ENCODE results near the gene ADAP1.

The ADAP1 gene

DNA sequence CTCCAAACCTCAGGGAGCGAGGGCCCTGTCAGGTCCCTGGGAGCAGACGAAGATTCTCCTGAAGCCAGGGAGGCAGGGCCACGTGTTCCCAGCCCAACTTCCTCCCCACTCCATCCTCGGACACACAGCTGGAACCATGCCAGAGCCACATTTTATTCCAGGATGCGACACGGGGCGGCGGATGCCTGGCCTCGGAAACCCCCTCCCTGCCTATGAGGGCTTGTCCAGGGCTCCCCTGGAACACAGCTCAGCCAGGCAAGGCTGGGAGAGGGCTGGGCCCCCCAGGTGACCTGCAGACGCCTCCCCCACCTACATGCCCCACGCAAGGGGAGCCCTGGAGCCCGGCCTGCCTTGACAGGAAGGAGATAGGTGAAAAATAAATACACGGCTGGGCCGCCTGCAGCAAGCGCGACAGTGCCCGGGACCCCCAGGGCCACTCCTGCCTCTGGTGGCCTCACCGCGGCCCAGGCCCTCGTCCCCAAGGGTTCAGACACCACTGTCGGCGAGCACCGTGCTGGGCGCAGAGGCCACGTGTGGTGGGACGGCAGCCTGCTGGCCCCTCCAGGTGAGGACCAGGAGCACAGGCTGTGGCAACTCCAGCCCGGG, 56.6 kb downstream of the ADAP1 start:
- in situ Hi-C loops (cut with MboI; ENCODE audit: low sequenced_read_pairs): no loop called here

DNA sequence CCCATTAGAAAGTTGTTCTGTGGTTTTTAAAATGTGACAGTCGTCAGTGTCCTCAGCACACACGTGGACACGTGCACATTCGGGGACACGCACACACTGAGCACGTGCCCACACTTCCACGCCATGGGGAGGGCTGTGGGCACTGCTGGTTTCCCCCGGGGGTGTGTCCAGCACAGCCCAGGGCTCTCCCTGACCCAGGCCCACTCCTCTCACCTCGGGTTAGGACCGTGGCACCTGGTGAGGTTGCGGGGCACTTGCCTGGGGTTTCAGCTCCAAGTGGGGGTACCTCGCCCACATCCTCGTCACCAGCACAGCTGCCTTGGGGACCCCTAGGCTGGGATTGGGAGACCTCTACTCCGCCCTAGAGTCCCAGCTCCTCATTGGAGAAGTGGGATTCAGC, 57.4 kb downstream of the ADAP1 start:
- in situ Hi-C loops (cut with MboI; ENCODE audit: low sequenced_read_pairs): no loop called here

DNA sequence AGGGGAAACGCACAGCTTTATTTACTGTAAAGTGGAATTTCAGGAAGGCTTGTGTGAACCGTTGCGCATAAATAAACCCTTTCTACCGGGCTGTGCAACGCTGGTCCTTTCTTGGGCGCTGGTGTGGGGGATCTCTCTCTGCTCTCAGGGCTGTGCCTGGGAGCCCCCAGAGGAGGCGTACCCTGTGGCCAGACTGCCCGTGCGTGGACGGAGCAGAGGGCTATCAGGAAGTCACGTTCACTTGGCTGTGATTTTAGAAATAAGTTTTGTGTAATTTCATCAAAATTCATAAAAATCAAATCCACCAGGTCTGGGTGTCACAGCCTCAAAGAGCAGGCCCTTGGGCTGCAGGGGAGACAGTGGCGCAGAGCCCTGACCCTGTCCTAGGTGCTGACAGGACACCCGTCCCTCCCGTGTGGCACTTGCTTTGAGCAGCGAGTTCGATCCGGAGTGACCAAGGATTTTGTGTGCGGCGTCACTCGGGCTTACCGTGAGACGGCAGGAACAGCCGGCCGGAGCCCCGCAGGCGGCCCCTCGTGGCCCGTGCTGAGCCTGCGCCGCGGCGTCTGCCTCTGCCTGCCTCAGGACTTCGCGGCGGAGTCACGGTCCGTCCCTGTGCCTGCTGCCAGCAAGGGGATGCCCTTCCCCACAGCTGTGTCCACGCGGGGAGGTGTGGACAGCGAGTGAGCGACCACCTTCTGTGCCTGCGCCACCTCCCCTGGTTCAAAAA, 58.0 kb downstream of the ADAP1 start:
- in situ Hi-C loops (cut with MboI; ENCODE audit: low sequenced_read_pairs): no loop called here

DNA sequence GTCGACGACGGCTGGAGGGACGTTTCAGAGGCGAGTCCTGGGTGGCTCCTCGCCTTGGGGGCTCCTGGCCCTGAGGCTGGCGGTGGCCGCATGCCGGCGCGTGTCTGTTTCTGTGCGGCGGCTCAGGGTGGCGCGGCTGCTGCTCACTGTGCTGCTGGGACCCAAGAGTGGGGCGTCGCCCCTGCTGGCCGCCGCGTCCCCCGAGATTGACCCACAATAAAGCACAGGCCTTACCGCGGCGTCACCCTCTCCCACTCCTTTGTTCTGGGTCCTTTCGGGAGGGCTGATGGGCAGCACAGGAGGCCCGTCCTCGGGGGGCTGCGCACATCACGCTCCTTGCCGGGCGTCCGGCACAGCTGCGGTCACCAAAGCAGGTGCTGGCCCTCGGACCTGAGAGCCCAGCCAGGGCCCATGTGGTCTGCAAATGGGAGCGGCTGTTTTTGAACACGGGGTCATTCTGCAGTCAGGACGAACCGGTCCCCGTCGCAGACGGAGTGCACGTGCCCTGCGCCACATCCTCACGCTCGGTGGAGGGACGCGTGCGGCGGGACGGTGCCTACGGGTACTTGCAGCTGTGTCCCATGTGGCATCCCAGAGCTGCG, 58.9 kb downstream of the ADAP1 start:
- in situ Hi-C loops (cut with MboI; ENCODE audit: low sequenced_read_pairs): no loop called here

DNA sequence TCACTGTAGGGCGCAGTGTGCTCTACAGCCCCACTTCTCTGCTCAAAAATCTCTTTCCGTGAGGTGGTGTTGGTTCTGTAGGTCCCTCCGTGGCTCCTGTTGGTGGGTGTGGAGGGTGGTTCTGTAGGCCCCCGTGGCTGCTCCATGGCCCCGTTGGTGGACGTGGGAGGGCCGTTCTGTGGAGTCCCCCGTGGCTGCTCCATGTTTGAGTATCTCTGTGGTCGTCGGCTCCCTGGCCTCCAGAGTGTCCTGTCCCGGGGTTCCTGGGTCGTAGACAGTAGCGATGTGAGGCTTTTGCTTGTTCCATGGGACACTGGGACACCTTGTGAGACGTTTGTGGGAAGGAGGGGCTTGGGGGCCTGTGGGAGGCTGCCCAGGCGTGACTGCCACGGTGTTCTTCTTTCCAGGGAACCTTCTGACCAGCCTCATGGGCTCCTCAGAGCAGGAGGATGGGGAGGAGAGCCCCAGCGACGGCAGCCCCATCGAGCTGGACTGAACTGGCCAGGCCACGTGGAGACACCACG, 59.5 kb downstream of the ADAP1 start:
- in situ Hi-C loops (cut with MboI; ENCODE audit: low sequenced_read_pairs): no loop called here

DNA sequence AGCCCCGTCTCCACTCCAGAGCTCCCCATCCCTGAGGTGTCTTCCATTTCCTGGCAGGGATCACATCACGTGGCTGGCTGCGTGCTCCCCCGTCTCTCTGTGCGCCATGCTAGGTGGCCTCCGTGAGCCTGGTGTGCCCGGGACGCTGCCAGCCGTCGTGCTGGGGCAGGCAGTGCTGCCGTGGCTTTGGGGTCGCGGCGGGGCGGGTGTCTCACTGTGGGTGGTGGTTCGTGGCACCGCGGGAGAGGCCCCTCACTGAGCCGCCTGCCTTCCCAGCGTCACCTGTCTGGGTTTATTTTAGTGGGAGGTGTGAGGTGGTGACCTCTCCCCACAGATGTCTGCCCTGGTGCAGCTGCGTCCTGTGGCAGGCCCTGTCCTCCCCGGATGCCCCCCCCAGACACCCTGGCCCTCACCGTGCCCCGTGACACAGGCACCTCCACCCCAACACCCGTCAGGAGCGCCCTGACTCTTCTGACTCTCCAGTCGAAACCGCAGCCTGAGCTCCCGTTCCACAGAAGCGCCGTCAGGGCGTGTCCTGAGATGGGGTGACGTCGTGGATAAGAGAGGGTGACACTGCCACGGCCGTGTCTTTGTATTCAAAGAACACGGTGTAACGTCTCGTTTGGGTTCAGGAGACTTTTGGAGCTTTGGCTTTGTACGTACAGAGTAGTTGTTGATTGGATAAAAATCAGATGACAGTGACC, 60.2 kb downstream of the ADAP1 start:
- in situ Hi-C loops (cut with MboI; ENCODE audit: low sequenced_read_pairs): no loop called here

DNA sequence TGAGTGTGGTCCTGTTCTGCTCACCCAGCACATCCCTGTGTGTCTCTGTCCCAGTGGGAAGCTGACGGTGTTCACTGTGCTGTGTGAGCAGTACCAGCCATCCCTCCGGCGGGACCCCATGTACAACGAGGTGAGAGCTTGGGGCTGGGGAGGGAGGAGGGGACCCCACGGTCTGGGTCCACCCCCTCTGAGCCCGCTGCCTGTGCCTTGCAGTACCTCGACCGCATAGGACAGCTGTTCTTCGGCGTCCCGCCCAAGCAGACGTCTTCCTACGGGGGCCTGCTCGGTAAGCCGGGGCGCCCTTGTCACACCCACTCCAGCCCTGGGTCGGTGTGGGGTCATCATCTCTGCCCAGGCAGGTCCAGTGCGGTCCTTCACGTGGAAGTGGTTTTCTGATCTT, 60.8 kb downstream of the ADAP1 start:
- in situ Hi-C loops (cut with MboI; ENCODE audit: low sequenced_read_pairs): no loop called here

DNA sequence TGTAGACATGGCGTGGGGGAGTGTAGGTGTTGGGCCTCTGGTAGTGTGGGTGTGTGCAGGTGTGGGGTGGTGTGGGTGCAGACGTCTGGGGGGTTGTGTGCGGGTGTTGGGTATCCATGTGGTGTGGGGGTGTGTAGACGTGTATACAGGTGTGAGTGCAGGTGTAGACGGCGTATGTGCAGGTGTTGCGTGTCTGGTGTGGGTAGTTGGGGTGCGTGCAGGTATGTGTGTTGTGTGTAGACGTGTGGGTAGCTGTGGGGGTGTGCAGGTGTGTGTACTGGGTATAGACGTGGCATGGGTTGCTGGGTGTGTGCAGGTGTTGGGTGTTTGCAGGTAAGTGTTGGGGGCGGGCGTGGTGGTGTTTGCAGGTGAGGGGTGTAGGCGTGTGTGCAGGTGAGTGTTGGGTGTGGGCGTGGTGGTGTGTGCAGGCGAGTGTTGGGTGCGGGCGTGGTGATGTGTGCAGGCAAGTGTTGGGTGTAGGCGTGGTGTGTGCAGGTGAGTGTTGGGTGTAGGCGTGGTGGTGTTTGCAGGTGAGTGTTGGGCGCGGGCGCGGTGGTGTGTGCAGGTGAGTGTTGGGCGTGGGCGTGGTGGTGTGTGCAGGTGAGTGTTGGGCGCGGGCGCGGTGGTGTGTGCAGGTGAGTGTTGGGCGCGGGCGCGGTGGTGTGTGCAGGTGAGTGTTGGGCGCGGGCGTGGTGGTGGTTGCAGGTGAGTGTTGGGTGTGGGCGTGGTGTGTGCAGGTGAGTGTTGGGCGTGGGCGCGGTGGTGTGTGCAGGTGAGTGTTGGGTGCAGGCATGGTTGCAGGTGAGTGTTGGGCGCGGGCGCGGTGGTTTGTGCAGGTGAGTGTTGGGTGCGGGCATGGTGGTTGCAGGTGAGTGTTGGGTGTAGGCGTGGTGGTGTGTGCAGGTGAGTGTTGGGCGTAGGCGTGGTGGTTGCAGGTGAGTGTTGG, 61.6 kb downstream of the ADAP1 start:
- in situ Hi-C loops (cut with MboI; ENCODE audit: low sequenced_read_pairs): no loop called here

DNA sequence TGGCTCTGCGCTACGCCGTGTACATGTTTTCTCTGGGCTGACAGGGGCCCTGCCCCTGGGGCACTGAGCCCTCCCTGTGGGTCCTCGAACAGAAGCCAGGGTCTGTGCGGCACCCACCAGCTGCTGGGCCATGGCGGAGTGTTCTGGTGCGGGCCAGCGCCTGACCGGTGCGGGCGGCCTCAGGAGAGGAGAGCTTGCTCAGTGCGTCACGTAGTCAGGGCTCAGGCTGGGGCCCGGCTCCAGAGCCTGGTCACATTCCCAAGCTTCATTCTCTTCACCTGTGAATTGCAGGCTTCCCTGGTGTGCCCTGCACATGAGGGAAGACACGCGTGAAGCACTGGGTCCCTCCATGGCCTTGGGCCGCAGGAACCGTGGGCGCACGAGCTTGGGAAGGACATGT, 62.7 kb downstream of the ADAP1 start:
- in situ Hi-C loops (cut with MboI; ENCODE audit: low sequenced_read_pairs): no loop called here

DNA sequence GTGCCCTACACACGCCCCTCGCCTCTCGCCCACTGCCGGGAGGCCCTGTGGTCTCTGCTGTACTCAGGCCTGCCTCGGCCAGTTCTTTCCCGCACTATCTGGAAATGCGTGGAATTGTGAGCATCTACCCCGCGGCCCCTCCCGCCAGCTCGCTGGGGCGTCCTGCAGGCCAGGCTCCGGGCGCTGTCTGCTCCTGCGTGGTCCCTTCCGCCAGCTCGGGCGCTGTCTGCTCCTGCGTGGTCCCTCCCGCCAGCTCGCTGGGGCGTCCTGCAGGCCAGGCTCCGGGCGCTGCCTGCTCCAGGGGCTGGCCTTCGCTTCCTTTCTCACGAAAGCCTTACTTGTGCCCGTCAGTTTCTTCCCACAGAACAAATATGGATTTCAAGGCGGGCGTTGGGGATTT, 63.2 kb downstream of the ADAP1 start:
- in situ Hi-C loops (cut with MboI; ENCODE audit: low sequenced_read_pairs): no loop called here

DNA sequence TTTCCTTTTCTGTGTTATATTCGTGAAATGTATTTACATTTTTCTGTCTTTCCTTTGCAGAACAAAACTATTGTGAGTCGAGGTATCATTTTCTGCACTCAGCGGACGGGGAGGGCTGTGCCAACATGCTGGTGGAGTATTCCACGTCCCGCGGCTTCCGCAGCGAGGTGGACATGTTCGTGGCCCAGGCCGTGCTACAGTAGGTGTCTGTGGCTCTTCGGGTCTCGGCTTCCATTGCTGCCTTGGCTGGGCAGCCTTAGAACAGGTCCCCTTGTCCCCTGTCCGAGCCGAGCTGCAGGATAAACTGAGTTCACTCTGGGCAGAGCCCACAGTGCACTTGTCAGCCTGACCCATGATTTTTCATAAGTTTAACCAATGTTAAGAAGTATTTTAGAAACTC, 63.6 kb downstream of the ADAP1 start:
- in situ Hi-C loops (cut with MboI; ENCODE audit: low sequenced_read_pairs): no loop called here

DNA sequence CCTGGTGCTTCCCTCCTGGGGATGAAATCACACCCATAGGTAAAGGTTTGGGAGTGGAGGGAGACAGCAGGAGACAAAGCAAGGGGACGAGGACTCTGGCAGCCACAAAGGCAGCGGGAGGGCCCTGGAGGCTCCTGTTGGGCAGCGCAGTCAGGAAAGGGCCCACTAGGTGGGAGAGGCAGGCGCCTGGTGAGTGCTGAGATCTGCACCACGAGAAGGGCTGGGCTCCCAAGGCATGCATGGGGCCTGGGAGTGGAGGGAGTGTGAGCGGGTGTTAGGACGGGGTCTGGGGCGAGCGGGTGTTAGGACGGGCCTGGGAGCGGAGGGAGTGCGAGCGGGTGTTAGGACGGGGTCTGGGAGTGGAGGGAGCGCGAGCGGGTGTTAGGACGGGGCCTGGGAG, 65.1 kb downstream of the ADAP1 start:
- in situ Hi-C loops (cut with MboI; ENCODE audit: low sequenced_read_pairs): no loop called here

DNA sequence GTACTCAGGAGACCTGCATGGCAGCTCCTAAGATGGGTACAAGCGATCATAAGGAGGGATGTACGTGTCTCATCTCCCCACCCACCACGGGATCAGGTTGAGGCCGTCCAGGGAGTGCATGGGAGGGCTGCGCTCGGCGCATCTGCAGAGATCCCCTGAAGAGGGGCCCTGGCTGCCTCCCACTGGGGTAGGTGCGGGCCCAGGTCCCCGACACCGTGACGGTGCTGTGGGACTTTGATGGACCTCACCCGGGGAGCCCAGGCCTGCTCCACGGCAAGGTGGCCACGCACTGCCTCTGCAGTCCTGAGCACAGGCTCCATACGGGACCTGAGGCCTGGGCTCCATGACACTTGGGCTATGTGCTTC, 65.5 kb downstream of the ADAP1 start:
- in situ Hi-C loops (cut with MboI; ENCODE audit: low sequenced_read_pairs): no loop called here

DNA sequence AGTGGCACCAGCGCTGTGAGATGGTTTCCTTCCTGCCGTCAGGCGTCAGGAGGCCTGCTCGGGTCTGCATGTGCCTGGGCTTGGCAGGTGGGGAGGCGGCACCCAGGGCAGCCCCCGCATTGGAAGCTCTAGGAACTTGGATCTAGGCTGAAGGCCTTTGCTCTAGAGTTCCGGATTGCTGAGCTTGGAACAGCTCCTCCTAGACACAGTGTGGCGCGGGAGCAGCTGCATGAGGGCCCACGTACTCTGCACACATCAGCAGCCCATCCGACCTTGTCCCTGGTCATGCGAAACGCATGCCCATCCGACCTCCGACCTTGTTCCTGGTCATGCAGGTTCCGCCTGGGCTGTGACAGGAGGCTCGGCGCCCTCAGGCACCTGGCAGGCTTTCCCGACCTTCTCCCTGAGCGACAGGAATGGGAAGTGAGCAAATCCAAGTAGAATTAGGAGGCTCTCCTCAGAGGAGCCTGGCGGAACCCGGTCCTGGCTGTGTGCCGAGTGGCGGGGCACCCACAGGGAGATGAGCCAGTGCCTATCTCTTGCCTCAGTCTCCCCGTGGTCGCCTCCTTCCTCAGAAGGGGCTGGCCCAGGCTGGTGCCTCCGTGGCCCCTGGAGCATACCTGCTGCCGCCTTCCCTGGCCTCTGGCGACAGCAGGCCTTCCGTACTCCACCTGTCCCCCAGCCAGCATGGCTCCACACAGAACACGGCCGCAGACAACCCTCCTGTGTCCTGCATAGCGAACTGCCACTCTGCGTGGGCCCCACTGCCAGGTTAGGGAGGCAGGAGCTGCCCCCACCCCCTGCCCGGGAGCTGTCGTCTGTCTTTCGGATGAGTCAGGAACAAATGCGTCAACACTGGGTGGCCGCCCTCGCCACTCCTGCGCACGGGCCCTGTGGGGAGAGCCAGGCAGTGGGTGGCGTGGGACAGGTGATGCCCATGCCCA, 66.1 kb downstream of the ADAP1 start:
- in situ Hi-C loops (cut with MboI; ENCODE audit: low sequenced_read_pairs): no loop called here

DNA sequence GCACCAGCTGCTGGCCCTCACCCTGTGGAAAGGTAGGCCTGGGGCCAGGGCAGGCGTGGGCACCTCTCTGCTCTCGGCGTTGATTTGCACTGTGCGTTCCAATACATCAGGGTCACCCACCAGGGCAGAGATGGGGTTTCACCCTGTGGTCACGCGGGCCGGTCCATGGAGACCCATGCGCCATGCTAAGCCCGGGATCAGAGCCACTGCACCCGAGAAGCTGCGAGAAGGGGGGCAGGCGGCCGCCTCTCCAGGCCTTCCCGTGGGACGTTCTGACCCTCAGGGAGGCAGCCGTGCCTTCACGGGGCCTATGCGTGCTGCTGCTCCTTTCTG, 67.0 kb downstream of the ADAP1 start:
- in situ Hi-C loops (cut with MboI; ENCODE audit: low sequenced_read_pairs): no loop called here

DNA sequence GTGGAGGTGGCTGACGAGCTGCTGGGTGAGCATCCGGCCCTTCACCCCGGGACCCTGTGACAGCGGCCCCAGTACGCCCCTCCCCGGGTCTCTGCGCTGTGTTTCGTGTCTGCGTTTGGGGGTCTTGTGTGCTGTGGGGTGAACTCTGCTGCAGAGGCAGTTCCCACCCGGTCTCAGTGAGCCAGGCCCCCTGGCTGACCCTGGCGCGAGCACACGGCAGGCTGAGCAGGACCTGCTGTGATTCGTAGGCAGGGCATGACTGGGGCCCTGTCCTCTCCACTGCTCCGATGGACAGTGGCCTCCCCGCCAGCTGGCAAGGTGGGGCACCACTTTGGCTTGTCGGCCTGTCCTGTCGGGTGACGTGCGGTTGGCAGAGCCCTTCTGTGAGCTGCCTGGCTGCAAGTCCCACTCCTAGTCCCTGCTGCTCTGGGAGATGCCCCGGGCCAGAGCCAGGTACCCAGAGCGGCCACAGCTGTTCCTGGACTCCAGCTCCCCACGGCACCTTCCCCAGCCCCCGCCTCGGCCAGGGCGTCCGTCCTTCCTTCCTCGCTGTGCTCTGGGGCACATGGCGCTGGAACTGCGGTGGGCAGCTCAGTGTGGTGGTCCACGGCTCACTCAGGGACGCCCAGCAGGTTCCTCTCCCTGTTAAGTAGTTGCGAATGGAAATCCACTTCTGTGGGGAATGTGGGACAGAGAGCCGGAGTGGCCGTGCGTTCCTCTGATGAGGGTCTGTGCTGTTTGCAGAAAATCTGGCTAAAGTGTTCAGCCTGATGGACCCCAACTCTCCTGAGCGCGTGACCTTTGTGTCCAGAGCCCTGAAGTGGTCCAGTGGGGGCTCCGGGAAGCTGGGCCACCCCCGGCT, 67.6 kb downstream of the ADAP1 start:
- in situ Hi-C loops (cut with MboI; ENCODE audit: low sequenced_read_pairs): no loop called here

DNA sequence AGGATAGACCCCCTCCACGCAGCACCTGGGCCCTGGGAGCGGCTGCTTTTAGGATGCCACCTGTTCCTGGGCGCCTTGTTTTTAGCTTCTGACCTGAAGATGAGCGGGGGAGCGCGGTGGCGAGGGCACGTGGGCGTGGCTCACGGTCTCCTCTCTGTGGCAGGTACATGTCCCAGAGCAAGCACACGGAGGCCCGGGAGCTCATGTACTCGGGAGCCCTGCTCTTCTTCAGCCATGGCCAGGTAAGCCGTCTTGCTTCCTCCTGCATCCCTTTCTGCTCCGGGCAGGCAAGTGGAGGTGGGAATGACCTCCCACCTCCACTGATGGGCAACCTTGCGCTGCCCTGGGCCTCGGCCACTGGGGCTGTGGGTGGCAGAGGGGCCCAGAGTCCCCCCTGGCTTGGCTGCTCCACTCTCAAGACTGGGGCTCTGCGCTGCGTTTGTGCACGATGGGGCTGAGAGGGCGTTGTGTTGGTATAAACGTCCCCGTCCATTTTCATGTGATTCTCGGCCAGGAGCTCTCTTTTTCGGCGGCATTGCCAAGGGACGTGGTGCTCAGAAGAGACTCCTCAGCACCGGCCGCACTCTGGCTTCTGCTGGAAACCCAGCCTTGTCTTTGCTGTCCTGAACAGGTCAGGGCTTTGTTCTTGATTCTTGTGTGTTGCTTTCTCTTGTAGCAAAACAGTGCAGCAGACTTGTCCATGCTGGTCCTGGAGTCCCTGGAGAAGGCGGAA, 68.4 kb downstream of the ADAP1 start:
- in situ Hi-C loops (cut with MboI; ENCODE audit: low sequenced_read_pairs): no loop called here

DNA sequence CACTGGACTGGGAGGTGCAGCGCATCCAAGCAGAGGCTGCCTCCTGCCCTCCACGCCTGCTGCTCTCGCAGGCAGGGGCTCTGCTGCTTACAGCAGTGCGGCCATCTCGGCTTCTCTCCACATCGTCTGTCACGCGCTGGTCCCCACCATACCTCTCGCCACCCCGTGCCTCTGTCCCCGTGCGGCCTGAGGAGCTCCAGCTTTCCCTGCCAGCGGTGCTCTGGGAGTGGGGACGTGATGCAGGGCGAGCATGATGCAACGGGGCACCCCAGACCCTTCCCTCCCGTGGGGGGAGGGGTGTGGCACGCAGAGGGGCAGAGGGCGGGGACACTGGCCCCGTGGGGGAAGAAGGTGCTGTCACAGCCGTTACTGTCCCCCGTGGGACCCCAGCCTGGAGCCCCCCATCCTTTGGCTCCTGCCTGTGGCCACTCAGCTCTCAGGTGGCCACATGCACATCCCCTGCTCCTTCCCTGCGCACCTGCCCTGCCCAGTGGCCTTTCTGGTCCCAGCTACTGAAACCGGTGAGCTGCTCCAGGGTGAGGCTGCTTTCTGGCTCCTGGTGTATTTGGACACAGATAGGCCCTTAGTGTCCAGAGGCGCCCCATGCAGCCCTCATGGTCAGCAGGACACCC, 69.1 kb downstream of the ADAP1 start:
- in situ Hi-C loops (cut with MboI; ENCODE audit: low sequenced_read_pairs): no loop called here

Measured in HL-60/S4 treated with retinoic acid at 250 ng/mL for 4 days and 3 days (cell line).